ENCODE results near the gene PBX4.

The PBX4 gene

DNA sequence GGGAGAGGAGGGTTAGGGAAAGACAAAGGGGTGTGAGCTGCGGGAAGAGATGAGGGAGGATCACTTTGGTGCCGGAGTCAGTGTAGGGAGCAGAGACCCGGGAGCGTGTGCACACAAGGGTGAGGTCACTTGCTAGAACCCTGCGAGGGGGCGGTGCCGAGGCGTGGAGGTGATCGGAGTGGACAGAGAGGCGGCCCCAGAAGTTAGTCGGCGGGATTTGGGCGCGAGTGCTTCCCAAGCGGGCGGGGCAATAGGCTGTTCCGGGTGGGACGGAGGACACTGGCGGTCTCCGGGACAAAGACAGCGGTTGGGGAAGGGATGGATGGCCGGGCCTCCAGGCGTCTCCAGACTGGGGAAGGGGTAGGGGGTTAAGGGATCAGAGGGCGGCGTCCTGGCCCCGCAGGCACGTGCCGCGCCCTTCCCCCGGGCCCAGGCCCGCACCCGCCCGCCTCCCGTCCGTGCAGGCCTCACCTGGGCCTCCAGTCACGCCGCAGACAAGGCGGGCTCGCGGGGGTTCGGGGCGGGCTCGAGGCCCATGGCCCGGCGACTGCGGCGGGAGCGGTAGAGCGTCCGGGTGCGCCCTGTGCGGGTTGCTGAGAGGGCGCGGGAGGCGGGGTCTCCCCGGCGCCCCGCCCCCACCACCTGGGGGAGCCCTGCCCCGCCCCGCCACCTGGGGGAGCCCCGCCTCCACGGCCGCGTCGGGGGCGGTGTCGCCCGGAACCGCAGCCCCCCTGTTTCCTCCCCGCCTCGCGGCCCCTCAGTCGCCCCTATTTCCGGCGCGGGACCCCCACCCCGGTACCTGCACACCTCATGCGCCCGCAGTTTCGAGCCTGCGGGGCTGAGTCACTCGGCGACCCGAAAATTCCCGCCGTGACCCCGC lies 9.4 kb upstream of the PBX4 start, which contains the start of gene LPAR2:
Gene LPAR2 (minus strand): TSS at position 600 of the 880 bp plus-strand sequence. CDS start 945 bp downstream, outside the sequence.
- TF ChIP-seq, protein P1, sequence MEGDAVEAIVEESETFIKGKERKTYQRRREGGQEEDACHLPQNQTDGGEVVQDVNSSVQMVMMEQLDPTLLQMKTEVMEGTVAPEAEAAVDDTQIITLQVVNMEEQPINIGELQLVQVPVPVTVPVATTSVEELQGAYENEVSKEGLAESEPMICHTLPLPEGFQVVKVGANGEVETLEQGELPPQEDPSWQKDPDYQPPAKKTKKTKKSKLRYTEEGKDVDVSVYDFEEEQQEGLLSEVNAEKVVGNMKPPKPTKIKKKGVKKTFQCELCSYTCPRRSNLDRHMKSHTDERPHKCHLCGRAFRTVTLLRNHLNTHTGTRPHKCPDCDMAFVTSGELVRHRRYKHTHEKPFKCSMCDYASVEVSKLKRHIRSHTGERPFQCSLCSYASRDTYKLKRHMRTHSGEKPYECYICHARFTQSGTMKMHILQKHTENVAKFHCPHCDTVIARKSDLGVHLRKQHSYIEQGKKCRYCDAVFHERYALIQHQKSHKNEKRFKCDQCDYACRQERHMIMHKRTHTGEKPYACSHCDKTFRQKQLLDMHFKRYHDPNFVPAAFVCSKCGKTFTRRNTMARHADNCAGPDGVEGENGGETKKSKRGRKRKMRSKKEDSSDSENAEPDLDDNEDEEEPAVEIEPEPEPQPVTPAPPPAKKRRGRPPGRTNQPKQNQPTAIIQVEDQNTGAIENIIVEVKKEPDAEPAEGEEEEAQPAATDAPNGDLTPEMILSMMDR (IDR thresholded peaks at IDR 0.05; ENCODE audit: unreplicated experiment in 3 of 3) = no peak
- Mint-ChIP-seq H3K36me3 (ENCODE audit: low read depth) (peaks cover 24% of the 10 kb centered on the region), H3K4me1 (peaks cover 7% of the 10 kb centered on the region), H3K27me3 (ENCODE audit: low read depth) (no peaks in the 10 kb centered on the region), H3K27ac (peak within 1 kb of the TSS; percentile 56 to 82 (median 65)), H3K9me3 (no peaks in the 10 kb centered on the region), H3K4me3 (peak within 1 kb of the TSS; percentile 86 to 92 (median 88))

DNA sequence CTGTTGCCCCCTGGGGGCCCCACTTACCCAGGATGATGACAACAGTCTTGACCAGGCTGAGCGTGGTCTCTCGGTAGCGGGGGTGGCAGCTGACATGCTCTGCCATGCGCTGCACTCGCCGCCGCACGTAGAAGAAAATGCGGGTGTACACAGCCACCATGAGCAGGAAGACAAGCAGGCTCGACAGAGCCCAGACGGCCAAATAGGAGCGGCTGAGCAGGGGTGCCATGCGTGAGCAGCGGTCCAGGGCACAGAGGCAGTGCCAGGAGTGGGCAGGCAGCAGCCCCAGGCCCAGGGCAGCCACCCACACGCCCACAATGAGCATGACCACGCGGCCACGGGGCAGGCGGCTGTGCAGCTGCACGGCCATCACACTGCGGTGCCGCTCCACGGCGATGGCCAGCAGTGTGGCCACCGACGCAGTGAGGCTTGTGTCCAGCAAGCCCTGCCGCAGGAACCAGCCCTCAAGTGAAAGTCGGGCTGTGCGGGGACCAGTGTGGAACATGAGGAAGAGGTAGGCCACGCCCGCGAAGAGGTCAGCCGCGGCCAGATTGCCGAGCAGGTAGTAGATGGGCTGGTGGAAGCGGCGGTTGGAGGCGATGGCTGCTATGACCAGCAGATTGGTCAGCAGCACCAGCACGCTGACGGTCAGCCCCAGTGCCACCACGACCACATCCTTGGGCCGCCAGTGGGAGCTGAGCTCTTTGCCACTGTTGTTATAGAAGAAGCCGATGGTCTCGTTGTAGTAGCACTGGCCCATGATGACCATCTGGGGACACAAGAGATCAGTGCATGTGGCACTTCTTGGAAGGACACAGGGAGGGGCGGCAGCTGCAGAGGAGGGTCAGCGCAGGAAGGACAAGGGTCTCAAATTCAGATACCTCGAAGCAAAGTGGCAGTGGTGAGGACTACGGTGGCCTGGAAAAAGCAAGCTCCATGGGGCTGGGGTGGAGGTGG lies 8.3 kb upstream of the PBX4 start:
- peak overlapping the region; percentile 86 to 92 (median 88) for H3K4me3 Mint-ChIP-seq
- peaks cover 7% of the 10 kb centered on the region for H3K4me1 Mint-ChIP-seq
- TF ChIP-seq, protein P1 (IDR thresholded peaks at IDR 0.05; ENCODE audit: unreplicated experiment in 3 of 3) = no peak
- peak overlapping the region; percentile 56 to 78 (median 63) for H3K27ac Mint-ChIP-seq
- H3K9me3 Mint-ChIP-seq = no peaks in the 10 kb centered on the region
- H3K27me3 Mint-ChIP-seq (ENCODE audit: low read depth) = no peaks in the 10 kb centered on the region
- H3K36me3 Mint-ChIP-seq (ENCODE audit: low read depth) = peaks cover 23% of the 10 kb centered on the region

DNA sequence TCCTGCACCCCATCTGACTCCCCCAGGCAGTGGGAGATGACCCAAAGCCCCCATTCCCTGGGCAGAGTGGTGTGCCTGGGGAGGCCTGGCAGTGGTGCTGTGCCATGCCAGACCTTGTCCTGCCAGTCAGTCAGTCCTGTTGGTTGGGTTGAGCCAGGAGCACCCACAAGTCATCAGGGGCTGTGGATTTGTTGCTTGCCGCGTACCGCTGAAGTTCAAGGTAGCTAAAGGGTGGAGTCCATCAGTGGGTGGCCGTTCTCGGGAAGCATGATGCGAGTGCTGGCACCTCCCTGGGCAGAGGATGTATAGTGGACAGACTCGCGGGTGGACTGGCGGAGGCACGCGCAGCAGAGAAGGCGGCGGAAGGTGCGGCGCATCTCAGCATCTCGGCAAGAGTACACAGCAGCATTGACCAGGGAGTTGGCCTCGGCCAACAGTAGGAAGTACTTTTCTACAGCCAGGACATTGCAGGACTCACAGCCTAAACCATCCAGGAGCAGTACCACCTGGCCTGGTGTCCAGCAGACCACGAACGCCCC lies 5.6 kb upstream of the PBX4 start:
- Mint-ChIP-seq H3K27ac (no peak overlapping the region), H3K4me3 (no peak overlapping the region), H3K36me3 (ENCODE audit: low read depth) (peaks cover 23% of the 10 kb centered on the region), H3K9me3 (no peaks in the 10 kb centered on the region), H3K4me1 (peaks cover 11% of the 10 kb centered on the region), H3K27me3 (ENCODE audit: low read depth) (no peaks in the 10 kb centered on the region)
- TF ChIP-seq, protein P1 (IDR thresholded peaks at IDR 0.05; ENCODE audit: unreplicated experiment in 3 of 3) = no peak

DNA sequence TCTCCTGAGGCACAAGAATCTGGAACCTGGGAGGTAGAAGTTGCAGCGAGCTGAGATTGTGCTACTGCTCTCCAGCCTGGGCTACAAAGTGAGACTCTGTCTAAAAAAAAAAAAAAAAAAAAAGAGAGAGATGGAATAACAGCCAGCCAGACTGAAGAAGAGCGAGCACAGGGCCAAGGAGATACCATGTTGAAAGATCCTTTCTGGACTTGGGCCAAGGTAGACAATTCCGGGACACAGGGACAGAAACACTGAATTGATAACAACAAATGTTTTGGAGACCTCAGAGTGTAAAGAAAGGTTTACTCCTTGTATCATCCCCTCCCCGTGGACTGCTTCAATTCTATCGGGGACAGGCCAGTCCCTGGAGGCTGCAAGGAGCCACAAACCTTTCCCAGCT lies 4.9 kb upstream of the PBX4 start:
- Mint-ChIP-seq H3K4me1 (peaks cover 17% of the 10 kb centered on the region), H3K27ac (no peak overlapping the region), H3K36me3 (ENCODE audit: low read depth) (peaks cover 23% of the 10 kb centered on the region), H3K9me3 (no peaks in the 10 kb centered on the region), H3K27me3 (ENCODE audit: low read depth) (no peaks in the 10 kb centered on the region), H3K4me3 (peak overlapping the region in 1 of 3 experiments; percentile 12)
- TF ChIP-seq, protein P1 (IDR thresholded peaks at IDR 0.05; ENCODE audit: unreplicated experiment in 3 of 3) = no peak

DNA sequence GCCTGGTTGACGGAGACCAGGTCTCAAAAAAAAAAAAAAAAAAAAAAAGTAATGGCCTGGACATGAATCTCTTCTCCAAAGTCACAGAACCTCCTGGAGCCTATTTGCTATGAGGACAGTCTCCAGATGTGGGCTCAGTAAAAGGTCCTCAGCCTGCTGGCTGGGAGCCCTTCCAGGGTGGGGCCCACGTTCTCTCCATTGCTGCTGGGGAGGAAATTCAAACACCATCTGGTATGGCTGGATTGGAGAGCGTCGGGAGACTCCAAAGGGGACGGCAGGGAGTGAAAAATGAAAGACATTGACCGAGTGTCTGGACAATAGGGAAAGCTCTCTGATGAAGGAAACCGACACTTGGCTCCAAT lies 1.3 kb upstream of the PBX4 start:
- TF ChIP-seq, protein P1 (IDR thresholded peaks at IDR 0.05; ENCODE audit: unreplicated experiment in 3 of 3) = no peak
- H3K27me3 Mint-ChIP-seq (ENCODE audit: low read depth) = no peaks in the 10 kb centered on the region
- no peaks in the 10 kb centered on the region for H3K9me3 Mint-ChIP-seq
- H3K36me3 Mint-ChIP-seq (ENCODE audit: low read depth) = peaks cover 18% of the 10 kb centered on the region
- H3K27ac Mint-ChIP-seq = peak overlapping the region in 1 of 3 experiments; percentile 85
- H3K4me3 Mint-ChIP-seq = peak overlapping the region in 2 of 3 experiments; percentile 8 to 36
- H3K4me1 Mint-ChIP-seq = peaks cover 18% of the 10 kb centered on the region

Data from nephron (organoid).